ENCODE data around the gene NACC2.
"Not testable (repeated sequence)": the region's sequence is repeated elsewhere in the genome, so short reads cannot be mapped to it uniquely, and the experiment has no call there.

- not testable (repeated sequence) for TF ChIP-seq EZH2 (IDR thresholded peaks at IDR 0.05)
- TF ChIP-seq, protein P1, sequence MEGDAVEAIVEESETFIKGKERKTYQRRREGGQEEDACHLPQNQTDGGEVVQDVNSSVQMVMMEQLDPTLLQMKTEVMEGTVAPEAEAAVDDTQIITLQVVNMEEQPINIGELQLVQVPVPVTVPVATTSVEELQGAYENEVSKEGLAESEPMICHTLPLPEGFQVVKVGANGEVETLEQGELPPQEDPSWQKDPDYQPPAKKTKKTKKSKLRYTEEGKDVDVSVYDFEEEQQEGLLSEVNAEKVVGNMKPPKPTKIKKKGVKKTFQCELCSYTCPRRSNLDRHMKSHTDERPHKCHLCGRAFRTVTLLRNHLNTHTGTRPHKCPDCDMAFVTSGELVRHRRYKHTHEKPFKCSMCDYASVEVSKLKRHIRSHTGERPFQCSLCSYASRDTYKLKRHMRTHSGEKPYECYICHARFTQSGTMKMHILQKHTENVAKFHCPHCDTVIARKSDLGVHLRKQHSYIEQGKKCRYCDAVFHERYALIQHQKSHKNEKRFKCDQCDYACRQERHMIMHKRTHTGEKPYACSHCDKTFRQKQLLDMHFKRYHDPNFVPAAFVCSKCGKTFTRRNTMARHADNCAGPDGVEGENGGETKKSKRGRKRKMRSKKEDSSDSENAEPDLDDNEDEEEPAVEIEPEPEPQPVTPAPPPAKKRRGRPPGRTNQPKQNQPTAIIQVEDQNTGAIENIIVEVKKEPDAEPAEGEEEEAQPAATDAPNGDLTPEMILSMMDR (IDR thresholded peaks at IDR 0.05): not testable (repeated sequence)
These were observed 128.2 kb downstream of the NACC2 start for GRCh38 chr9:135966916-135967260.

Measured in neural progenitor cell (in vitro differentiated cells).